ENCODE measurements around the gene TEPSIN.

GRCh38 chr17:81222620-81222905, 16.3 kb downstream of the TEPSIN start:
- no peak for TF ChIP-seq RAD21 (IDR thresholded peaks at IDR 0.05; ENCODE audit: low read depth)
- no peak for TF ChIP-seq EP300 (IDR thresholded peaks at IDR 0.05; ENCODE audit: borderline replicate concordance)
- no peak for TF ChIP-seq TAF1 (IDR thresholded peaks at IDR 0.05; ENCODE audit: low read depth)
- TF ChIP-seq TCF12 (IDR thresholded peaks at IDR 0.05; ENCODE audit: low read depth): no peak
- no peak for TF ChIP-seq USF1 (IDR thresholded peaks at IDR 0.05)
- no peak for TF ChIP-seq FOXM1 (IDR thresholded peaks at IDR 0.05; ENCODE audit: borderline replicate concordance, low read depth)

Measured in Ishikawa (cell line).